IMR-90 (cell line): ENCODE data around the gene FXN.

ENCODE experiments used
- BHLHE40 ChIP-seq: fragments of 150-350 bp; IDR thresholded peaks from 2 replicates; pipeline ENCODE4 v1.6.1; 2016; ENCODE audit warnings: mild to moderate bottlenecking, low read depth, low read length
- CEBPB ChIP-seq: IDR thresholded peaks from 2 replicates; pipeline ENCODE4 v1.6.1; 2012; ENCODE audit warnings: low read depth, low read length, improper control_type of control experiment
- CHD1 ChIP-seq: IDR thresholded peaks from 2 replicates; pipeline ENCODE4 v1.6.1; 2012; ENCODE audit warnings: low read depth, low read length, improper control_type of control experiment
- MAZ ChIP-seq: IDR thresholded peaks from 2 replicates; pipeline ENCODE4 v1.6.1; 2012; ENCODE audit warnings: low read depth, mild to moderate bottlenecking, low read length, improper control_type of control experiment, moderate library complexity, borderline replicate concordance
- MXI1 ChIP-seq: IDR thresholded peaks from 2 replicates; pipeline ENCODE4 v1.6.1; 2012; ENCODE audit warnings: low read depth, mild to moderate bottlenecking, low read length, moderate library complexity, borderline replicate concordance
- NFE2L2 ChIP-seq: fragments of 150-350 bp; IDR thresholded peaks from 2 replicates; pipeline ENCODE4 v1.6.1; 2016; ENCODE audit warnings: low read depth, mild to moderate bottlenecking, low read length
- POLR2A ChIP-seq: IDR thresholded peaks from 2 replicates; pipeline ENCODE4 v1.6.1; 2012; ENCODE audit warnings: mild to moderate bottlenecking, low read depth, low read length
- RAD21 ChIP-seq: IDR thresholded peaks from 2 replicates; pipeline ENCODE4 v1.6.1; 2012; ENCODE audit warnings: low read length, improper control_type of control experiment
- RCOR1 ChIP-seq: IDR thresholded peaks from 2 replicates; pipeline ENCODE4 v1.6.1; 2012; ENCODE audit warnings: mild to moderate bottlenecking, low read length, improper control_type of control experiment; ENCODE audit not compliant: insufficient replicate concordance
- RFX5 ChIP-seq: IDR thresholded peaks from 2 replicates; pipeline ENCODE4 v1.8.0; 2012; ENCODE audit warnings: low read depth, mild to moderate bottlenecking, low read length, moderate library complexity
- SMC3 ChIP-seq: fragments of 150-350 bp; IDR thresholded peaks from 2 replicates; pipeline ENCODE4 v1.6.1; 2016; ENCODE audit warnings: low read depth, mild to moderate bottlenecking, antibody characterized with exemption, low read length, moderate library complexity
- TF ChIP-seq, protein P1 (sequence below): conservative IDR thresholded peaks from 2 replicates; pipeline ENCODE4 v1.5.1; 2012; ENCODE audit warnings: mild to moderate bottlenecking, low read depth, low read length, improper control_type of control experiment
- TF ChIP-seq, protein P2 (sequence below): fragments of 150-350 bp; IDR thresholded peaks from 2 replicates; pipeline ENCODE4 v1.6.1; 2016; ENCODE audit warnings: low read depth, mild to moderate bottlenecking, low read length, moderate library complexity, borderline replicate concordance
- TF ChIP-seq, protein P3 (sequence below): fragments of 150-350 bp; IDR thresholded peaks from 2 replicates; pipeline ENCODE4 v1.6.1; 2017; ENCODE audit warnings: mild to moderate bottlenecking, antibody characterized with exemption, low read length, low read depth

DNA sequence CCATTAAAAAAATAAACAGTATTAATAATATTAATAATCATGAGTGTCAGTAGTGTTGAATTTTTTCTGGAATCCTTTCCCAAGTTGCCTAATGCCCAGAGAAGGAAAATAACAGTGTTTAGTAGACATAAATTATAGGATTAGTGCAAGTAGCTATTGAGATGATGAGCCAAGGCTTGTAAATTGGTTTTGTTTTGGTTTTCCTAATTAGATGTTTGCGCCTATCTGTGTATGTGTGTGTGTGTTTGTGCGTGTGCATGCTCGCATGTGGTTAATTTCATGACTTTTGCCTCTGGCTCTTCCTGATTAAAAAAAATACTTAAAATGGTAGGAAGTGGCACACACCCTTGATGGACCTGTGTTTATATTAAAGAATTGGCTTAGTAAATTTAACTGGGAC is 55.4 kb downstream of the FXN start:
- no peak for TF ChIP-seq SMC3
- TF ChIP-seq, protein P1, sequence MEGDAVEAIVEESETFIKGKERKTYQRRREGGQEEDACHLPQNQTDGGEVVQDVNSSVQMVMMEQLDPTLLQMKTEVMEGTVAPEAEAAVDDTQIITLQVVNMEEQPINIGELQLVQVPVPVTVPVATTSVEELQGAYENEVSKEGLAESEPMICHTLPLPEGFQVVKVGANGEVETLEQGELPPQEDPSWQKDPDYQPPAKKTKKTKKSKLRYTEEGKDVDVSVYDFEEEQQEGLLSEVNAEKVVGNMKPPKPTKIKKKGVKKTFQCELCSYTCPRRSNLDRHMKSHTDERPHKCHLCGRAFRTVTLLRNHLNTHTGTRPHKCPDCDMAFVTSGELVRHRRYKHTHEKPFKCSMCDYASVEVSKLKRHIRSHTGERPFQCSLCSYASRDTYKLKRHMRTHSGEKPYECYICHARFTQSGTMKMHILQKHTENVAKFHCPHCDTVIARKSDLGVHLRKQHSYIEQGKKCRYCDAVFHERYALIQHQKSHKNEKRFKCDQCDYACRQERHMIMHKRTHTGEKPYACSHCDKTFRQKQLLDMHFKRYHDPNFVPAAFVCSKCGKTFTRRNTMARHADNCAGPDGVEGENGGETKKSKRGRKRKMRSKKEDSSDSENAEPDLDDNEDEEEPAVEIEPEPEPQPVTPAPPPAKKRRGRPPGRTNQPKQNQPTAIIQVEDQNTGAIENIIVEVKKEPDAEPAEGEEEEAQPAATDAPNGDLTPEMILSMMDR = no peak
- TF ChIP-seq CHD1 = no peak
- no peak for TF ChIP-seq BHLHE40
- TF ChIP-seq CEBPB = no peak
- no peak for TF ChIP-seq POLR2A
- TF ChIP-seq RFX5 = no peak
- no peak for TF ChIP-seq MAZ
- TF ChIP-seq, protein P2, sequence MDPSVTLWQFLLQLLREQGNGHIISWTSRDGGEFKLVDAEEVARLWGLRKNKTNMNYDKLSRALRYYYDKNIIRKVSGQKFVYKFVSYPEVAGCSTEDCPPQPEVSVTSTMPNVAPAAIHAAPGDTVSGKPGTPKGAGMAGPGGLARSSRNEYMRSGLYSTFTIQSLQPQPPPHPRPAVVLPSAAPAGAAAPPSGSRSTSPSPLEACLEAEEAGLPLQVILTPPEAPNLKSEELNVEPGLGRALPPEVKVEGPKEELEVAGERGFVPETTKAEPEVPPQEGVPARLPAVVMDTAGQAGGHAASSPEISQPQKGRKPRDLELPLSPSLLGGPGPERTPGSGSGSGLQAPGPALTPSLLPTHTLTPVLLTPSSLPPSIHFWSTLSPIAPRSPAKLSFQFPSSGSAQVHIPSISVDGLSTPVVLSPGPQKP = no peak
- no peak for TF ChIP-seq MXI1
- no peak for TF ChIP-seq RAD21
- no peak for TF ChIP-seq RCOR1
- TF ChIP-seq, protein P3, sequence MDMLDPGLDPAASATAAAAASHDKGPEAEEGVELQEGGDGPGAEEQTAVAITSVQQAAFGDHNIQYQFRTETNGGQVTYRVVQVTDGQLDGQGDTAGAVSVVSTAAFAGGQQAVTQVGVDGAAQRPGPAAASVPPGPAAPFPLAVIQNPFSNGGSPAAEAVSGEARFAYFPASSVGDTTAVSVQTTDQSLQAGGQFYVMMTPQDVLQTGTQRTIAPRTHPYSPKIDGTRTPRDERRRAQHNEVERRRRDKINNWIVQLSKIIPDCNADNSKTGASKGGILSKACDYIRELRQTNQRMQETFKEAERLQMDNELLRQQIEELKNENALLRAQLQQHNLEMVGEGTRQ = no peak
- TF ChIP-seq NFE2L2 = no peak
